Measurements from ENCODE around the gene BDKRB1. TPM values are rescaled to one million over a fixed set of nuclear protein-coding genes. Genes with fewer than 3 reads are reported as not detected.

BDKRB1 gene
- total RNA-seq, 2 donors from 2014 or later = 3.2 to 5.5 TPM

- H3K36me3 ChIP-seq = no peaks in the 10 kb centered on the region
- intact Hi-C loops (cut with DNase I) = loop anchor here (2.0 to 10.0 kb wide), 3 partner anchors 173 to 709 kb away; no protein-coding TSS in a partner anchor
- no peak for DNase-seq
- H3K4me3 ChIP-seq = no peak overlapping the region
- H3K27me3 ChIP-seq = no peaks in the 10 kb centered on the region
- TF ChIP-seq CTCF (IDR thresholded peaks at IDR 0.05) = no peak
- H3K9me3 ChIP-seq = no peaks in the 10 kb centered on the region
- H3K27ac ChIP-seq = no peak overlapping the region
- no peaks in the 10 kb centered on the region for H3K4me1 ChIP-seq
- H3K9ac ChIP-seq (ENCODE audit: low read depth in 2 of 2, low read length in 2 of 2) = no peak overlapping the region
Observed at GRCh38 chr14:96273629-96274028, 17.6 kb downstream of the BDKRB1 start.

GRCh38 chr14:96274122-96274521 is 18.1 kb downstream of the BDKRB1 start:
- Histone ChIP-seq H3K4me1 (no peaks in the 10 kb centered on the region), H3K27ac (no peak overlapping the region), H3K4me3 (no peak overlapping the region), H3K27me3 (no peaks in the 10 kb centered on the region), H3K9ac (ENCODE audit: low read depth in 2 of 2, low read length in 2 of 2) (no peak overlapping the region), H3K9me3 (no peaks in the 10 kb centered on the region), H3K36me3 (no peaks in the 10 kb centered on the region)
- DNase-seq = no peak
- intact Hi-C loops (cut with DNase I) = loop anchor here (2.0 to 10.0 kb wide), 3 partner anchors 173 to 709 kb away; no protein-coding TSS in a partner anchor
- no peak for TF ChIP-seq CTCF (IDR thresholded peaks at IDR 0.05)

- H3K36me3 ChIP-seq = no peaks in the 10 kb centered on the region
- H3K9me3 ChIP-seq = no peaks in the 10 kb centered on the region
- H3K9ac ChIP-seq (ENCODE audit: low read depth in 2 of 2, low read length in 2 of 2) = no peak overlapping the region
- H3K4me1 ChIP-seq = no peaks in the 10 kb centered on the region
- no peak overlapping the region for H3K27ac ChIP-seq
- no peak overlapping the region for H3K4me3 ChIP-seq
- intact Hi-C loops (cut with DNase I) = loop anchor here (2.0 to 10.0 kb wide), 3 partner anchors 174 to 710 kb away; no protein-coding TSS in a partner anchor
- DNase-seq = no peak
- TF ChIP-seq CTCF (IDR thresholded peaks at IDR 0.05) = no peak
- no peaks in the 10 kb centered on the region for H3K27me3 ChIP-seq
Observed at GRCh38 chr14:96274543-96274942, 18.5 kb downstream of the BDKRB1 start.

GRCh38 chr14:96275177-96276112 is 19.4 kb downstream of the BDKRB1 start:
- peak; percentile 94 for TF ChIP-seq CTCF (IDR thresholded peaks at IDR 0.05)
- no peaks in the 10 kb centered on the region for H3K36me3 ChIP-seq
- no peak overlapping the region for H3K4me3 ChIP-seq
- H3K9ac ChIP-seq (ENCODE audit: low read depth in 2 of 2, low read length in 2 of 2) = peak overlapping the region in 1 of 2 donors; percentile 15
- no peaks in the 10 kb centered on the region for H3K9me3 ChIP-seq
- no peaks in the 10 kb centered on the region for H3K27me3 ChIP-seq
- intact Hi-C loops (cut with DNase I) = loop anchor here (2.0 to 10.0 kb wide), 3 partner anchors 175 to 711 kb away; no protein-coding TSS in a partner anchor
- H3K4me1 ChIP-seq = no peaks in the 10 kb centered on the region
- no peak overlapping the region for H3K27ac ChIP-seq
- peak; percentile 80 for DNase-seq

GRCh38 chr14:96277890-96278289 is 21.9 kb downstream of the BDKRB1 start:
- H3K9ac ChIP-seq (ENCODE audit: low read depth in 2 of 2, low read length in 2 of 2) = no peak overlapping the region
- TF ChIP-seq CTCF (IDR thresholded peaks at IDR 0.05) = no peak
- intact Hi-C loops (cut with DNase I) = loop anchor here (10.0 kb wide), 2 partner anchors 283 to 713 kb away; no protein-coding TSS in a partner anchor

More at GRCh38 chr14:96277890-96278289, 21.9 kb downstream of the BDKRB1 start:
- no peaks in the 10 kb centered on the region for H3K36me3 ChIP-seq
- no peak for DNase-seq
- no peak overlapping the region for H3K4me3 ChIP-seq
- no peaks in the 10 kb centered on the region for H3K4me1 ChIP-seq
- no peaks in the 10 kb centered on the region for H3K9me3 ChIP-seq
- H3K27me3 ChIP-seq = no peaks in the 10 kb centered on the region
- no peak overlapping the region for H3K27ac ChIP-seq
